NCI-H526 (cell line): ENCODE measurements around the gene C1orf50.
A peak's percentile ranks its signal among the peaks of the same experiment; 100 is the strongest.
"Not testable (repeated sequence)": the region's sequence is repeated elsewhere in the genome, so short reads cannot be mapped to it uniquely, and the experiment has no call there.

Experiments
- DNase-seq, 2 experiments: peaks; one replicate each; lab custom pipeline; 2025; lab: John Stamatoyannopoulos, UW

Gene C1orf50

GRCh38 chr1:42766741-42767509, at the start of gene C1orf50, which contains the start of gene P3H1:
Gene C1orf50, plus strand, starts transcription at chr1:42767249. Its CDS starts 63 bp downstream, at chr1:42767312.
Gene P3H1, minus strand, starts transcription at chr1:42767028. Its CDS starts 57 bp downstream, at chr1:42766971.
- DNase-seq, result peak; percentile 99 to 100

GRCh38 chr1:42720868-42721267, 46.2 kb upstream of the C1orf50 start:
- peak; percentile 55 to 81 for DNase-seq

- no peak for DNase-seq
Measured at GRCh38 chr1:42721926-42722325, 45.1 kb upstream of the C1orf50 start.

GRCh38 chr1:42722403-42722802, 44.6 kb upstream of the C1orf50 start:
- DNase-seq, result not testable (repeated sequence)

GRCh38 chr1:42723511-42723910, 43.5 kb upstream of the C1orf50 start:
- no peak for DNase-seq

- not testable (repeated sequence) for DNase-seq
Measured at GRCh38 chr1:42725820-42726219, 41.2 kb upstream of the C1orf50 start.

GRCh38 chr1:42730002-42730401, 37.0 kb upstream of the C1orf50 start:
- DNase-seq, result peak in 1 of 2 experiments; percentile 28

- peak; percentile 14 to 72 for DNase-seq
Measured at GRCh38 chr1:42730988-42731387, 36.1 kb upstream of the C1orf50 start.

- no peak for DNase-seq
Measured at GRCh38 chr1:42731585-42731984, 35.5 kb upstream of the C1orf50 start.

- DNase-seq, result no peak
Measured at GRCh38 chr1:42732126-42732680, 34.8 kb upstream of the C1orf50 start.

- DNase-seq, result no peak
Measured at GRCh38 chr1:42733415-42734200, 33.4 kb upstream of the C1orf50 start.

- no peak for DNase-seq
Measured at GRCh38 chr1:42734201-42735035, 32.6 kb upstream of the C1orf50 start.

- DNase-seq, result no peak
Measured at GRCh38 chr1:42735056-42735455, 32.0 kb upstream of the C1orf50 start.

- DNase-seq, result peak; percentile 18 to 42
Measured at GRCh38 chr1:42735477-42736105, 31.5 kb upstream of the C1orf50 start.

GRCh38 chr1:42736152-42736551, 30.9 kb upstream of the C1orf50 start:
- peak; percentile 12 to 49 for DNase-seq

- DNase-seq, result no peak
Measured at GRCh38 chr1:42736571-42737200, 30.4 kb upstream of the C1orf50 start.

- no peak for DNase-seq
Measured at GRCh38 chr1:42737257-42737656, 29.8 kb upstream of the C1orf50 start.

- no peak for DNase-seq
Measured at GRCh38 chr1:42737986-42738677, 28.9 kb upstream of the C1orf50 start.

GRCh38 chr1:42738678-42739226, 28.3 kb upstream of the C1orf50 start:
- DNase-seq, result no peak
